GM08714 (cell line): ENCODE data around the gene APOC3.

Experiments used
- H3K4me3 ChIP-seq: fragments of 200-500 bp; sonication (Bioruptor generic); 2 replicates; pipeline ENCODE4 v1.5.1; 2014; ENCODE audit warnings: mild to moderate bottlenecking, low read length, inconsistent platforms
- ZNF274 ChIP-seq: IDR thresholded peaks from 2 replicates; pipeline ENCODE4 v1.6.1; 2012; ENCODE audit warnings: mild to moderate bottlenecking, low read depth, low read length

Gene APOC3

GRCh38 chr11:116879800-116880625 is 50.3 kb downstream of the APOC3 start:
- no peak for TF ChIP-seq ZNF274

GRCh38 chr11:116881143-116881542 is 51.4 kb downstream of the APOC3 start:
- no peak for TF ChIP-seq ZNF274
- no peak overlapping the region for H3K4me3 ChIP-seq

More at GRCh38 chr11:116879800-116880625, 50.3 kb downstream of the APOC3 start:
- no peak overlapping the region for H3K4me3 ChIP-seq

GRCh38 chr11:116882386-116882785 is 52.7 kb downstream of the APOC3 start:
- no peak for TF ChIP-seq ZNF274
- H3K4me3 ChIP-seq, result no peak overlapping the region
